K562 (cell line): ENCODE data around the gene DALRD3. TPM values are rescaled to one million over a fixed set of nuclear protein-coding genes. Genes with fewer than 3 reads are reported as not detected.

ENCODE experiments used
- ARID3B ChIP-seq: fragments of 250-450 bp; sonication (Bioruptor Pico); IDR thresholded peaks from 2 replicates; pipeline ENCODE4 v1.4.0; 2020; ENCODE audit warnings: borderline replicate concordance
- FIP1L1 ChIP-seq: fragments of 200-400 bp; formaldehyde crosslinking; IDR thresholded peaks from 2 replicates; pipeline ENCODE4 v1.6.1; 2018; ENCODE audit warnings: mild to moderate bottlenecking, low read depth, low read length; ENCODE audit not compliant: poor library complexity, severe bottlenecking
- GTF2F1 ChIP-seq: IDR thresholded peaks from 2 replicates; pipeline ENCODE4 v1.6.1; 2011; ENCODE audit warnings: low read depth, low read length, improper control_type of control experiment
- HBP1 ChIP-seq: fragments of 450-650 bp; formaldehyde crosslinking; IDR thresholded peaks from 2 replicates; pipeline ENCODE4 v1.4.0; 2022; ENCODE audit warnings: missing genetic modification characterization
- HMG20B ChIP-seq: fragments of 250-450 bp; sonication (Bioruptor Pico); IDR thresholded peaks from 2 replicates; pipeline ENCODE4 v1.5.0; 2021; ENCODE audit warnings: mild to moderate bottlenecking
- KDM5B ChIP-seq: fragments of 200-600 bp; sonication (generic); IDR thresholded peaks from 2 replicates; pipeline ENCODE4 v1.6.1; 2012; ENCODE audit warnings: low read depth, mild to moderate bottlenecking, moderate library complexity, low read length, control low read depth, inconsistent platforms; ENCODE audit not compliant: insufficient replicate concordance
- L3MBTL2 ChIP-seq: fragments of 450-650 bp; IDR thresholded peaks from 2 replicates; pipeline ENCODE4 v1.6.1; 2016; ENCODE audit warnings: mild to moderate bottlenecking, moderate library complexity
- MEIS2 ChIP-seq: fragments of 450-650 bp; IDR thresholded peaks from 2 replicates; pipeline ENCODE4 v1.6.1; 2014; ENCODE audit warnings: mild to moderate bottlenecking; ENCODE audit not compliant: partially characterized antibody
- MXI1 ChIP-seq: IDR thresholded peaks from 2 replicates; pipeline ENCODE4 v1.6.1; 2011; ENCODE audit warnings: low read depth, mild to moderate bottlenecking, improper control_type of control experiment, low read length
- POLR2A ChIP-seq: fragments of 450-650 bp; conservative IDR thresholded peaks from 2 replicates; pipeline ENCODE4 v1.6.1; 2016
- RFX1 ChIP-seq: fragments of 450-650 bp; IDR thresholded peaks from 2 replicates; pipeline ENCODE4 v1.6.1; 2016; ENCODE audit warnings: mild to moderate bottlenecking, moderate library complexity
- RREB1 ChIP-seq: fragments of 250-450 bp; sonication (Bioruptor Pico); IDR thresholded peaks from 2 replicates; pipeline ENCODE4 v1.4.0; 2020
- SMARCA4 ChIP-seq: fragments of 450-650 bp; IDR thresholded peaks from 2 replicates; pipeline ENCODE4 v1.6.1; 2016
- SRF ChIP-seq, 2 experiments: fragments of 250-450, 450-650 bp in 1 of 2; sonication (Bioruptor Pico) in 1 of 2; sonication (generic) in 1 of 2; formaldehyde crosslinking; IDR thresholded peaks; 2 replicates each; pipeline versions ENCODE4 v1.5.0 to v1.5.1; 2020 to 2022; ENCODE audit warnings: mild to moderate bottlenecking in 1 of 2, missing genetic modification reagents in 1 of 2
- SRSF3 ChIP-seq: fragments of 200-400 bp; formaldehyde crosslinking; IDR thresholded peaks from 2 replicates; pipeline ENCODE4 v1.6.1; 2016; ENCODE audit warnings: mild to moderate bottlenecking, low read length, moderate library complexity; ENCODE audit not compliant: insufficient read depth
- TCF7 ChIP-seq: sonication (generic); IDR thresholded peaks from 2 replicates; pipeline ENCODE4 v1.6.1; 2016; ENCODE audit warnings: antibody characterized with exemption, borderline replicate concordance
- ZNF76 ChIP-seq: fragments of 250-450 bp; sonication (Bioruptor Pico); IDR thresholded peaks from 2 replicates; pipeline ENCODE4 v1.4.0; 2020; ENCODE audit warnings: mild to moderate bottlenecking, moderate library complexity, borderline replicate concordance
- ZNF780A ChIP-seq: fragments of 250-450 bp; sonication (Bioruptor Pico); IDR thresholded peaks from 2 replicates; pipeline ENCODE4 v1.5.0; 2021; ENCODE audit warnings: mild to moderate bottlenecking
- polyA plus RNA-seq, 8 experiments: library from polyadenylated mRNA; depleted of rRNA in 4 of 8; stranded (reverse) in 5 of 8; unstranded in 3 of 8; fragments of >200 nt; fragmentation: Nextera tagmentation in 2 of 8; fragmentation: Illumina TruSeq in 1 of 8; extraction: Ambion mirVana in 2 of 8; extraction: Trizol in 1 of 8; gene quantifications; 2 replicates each; pipeline versions ENCODE4 v1.2.1 to v1.2.3, GENCODE V29; 2011 to 2014; ENCODE audit warnings: inconsistent platforms in 1 of 8, missing spikeins in 1 of 8
- total RNA-seq, 7 experiments: library from RNA; depleted of rRNA in 6 of 7; stranded (reverse); fragments of >200 nt in 6 of 7; fragmentation: Illumina TruSeq in 2 of 7; extraction: Trizol in 2 of 7; gene quantifications; 2 replicates each; pipeline versions ENCODE4 v1.2.1 to v1.2.3, GENCODE V29; 2011 to 2021; ENCODE audit warnings: low replicate concordance in 1 of 7

DALRD3 gene
- total and polyA plus RNA-seq, 9 of the 15 experiments (the other 6 are each of a cell fraction or from before 2014, with no cell fraction given) = 6.6 to 31.3 (median 14.4) TPM

GRCh38 chr3:49021213-49021812, 2.9 kb upstream of the DALRD3 start (continued):
- TF ChIP-seq RREB1 (CRISPR knock-in tag) (0 out of 2 replicates have a peak, but pooled peaks have one; percentile 45), SRSF3 (no peak), SRF (CRISPR knock-in tag; IDR thresholded peaks at IDR 0.05) (no peak), ARID3B (CRISPR knock-in tag) (0 out of 2 replicates have a peak, but pooled peaks have one; percentile 52), MXI1 (no peak), HMG20B (no peak), GTF2F1 (peak; percentile 89), ZNF76 (CRISPR knock-in tag) (no peak), MEIS2 (no peak), RFX1 (no peak), HBP1 (CRISPR knock-in tag) (peak; percentile 50; the same call in 1 of the 2 replicates), FIP1L1 (peak; percentile 84), L3MBTL2 (peak; percentile 43), TCF7 (no peak), SMARCA4 (no peak), ZNF780A (CRISPR knock-in tag) (no peak), POLR2A (peak; percentile 99), KDM5B (peak; percentile 99)
